ENCODE results near the gene TTC39B.

Gene TTC39B

DNA sequence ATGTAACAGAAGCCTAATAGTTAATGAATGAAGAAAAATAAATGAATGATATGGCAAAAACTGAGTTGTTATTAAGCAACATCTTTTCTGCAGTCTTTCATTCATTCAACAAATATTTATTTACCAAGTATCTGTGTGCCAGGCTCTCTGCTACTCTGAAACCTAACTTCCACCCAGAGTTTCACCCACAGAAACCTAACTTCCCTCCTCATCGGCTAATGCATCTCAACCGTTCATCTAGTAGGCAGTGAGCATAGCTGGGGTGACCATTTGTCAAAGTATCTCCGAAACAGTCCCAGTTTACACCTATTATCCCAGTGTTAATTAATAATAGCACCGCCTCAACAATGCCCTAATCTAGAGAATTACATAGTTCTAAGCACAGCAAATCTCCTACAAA is 1.5 kb downstream of the TTC39B start:
- Histone ChIP-seq H2AFZ (no peak overlapping the region), H3K9me3 (ENCODE audit: control insufficient read depth, low read length) (no peaks in the 10 kb centered on the region), H3K4me3 (ENCODE audit: low read depth, low read length) (no peak overlapping the region), H3K9ac (no peak overlapping the region), H3K79me2 (peaks cover 2% of the 10 kb centered on the region), H3K27me3 (ENCODE audit: control insufficient read depth, insufficient read depth, low read length) (no peaks in the 10 kb centered on the region), H3K4me1 (no peaks in the 10 kb centered on the region), H3K27ac (peak overlapping the region; percentile 67), H3K4me2 (ENCODE audit: low read length) (no peak overlapping the region), H3K36me3 (ENCODE audit: control insufficient read depth, insufficient read depth, low read length) (no peaks in the 10 kb centered on the region)
- TF ChIP-seq, protein P1, sequence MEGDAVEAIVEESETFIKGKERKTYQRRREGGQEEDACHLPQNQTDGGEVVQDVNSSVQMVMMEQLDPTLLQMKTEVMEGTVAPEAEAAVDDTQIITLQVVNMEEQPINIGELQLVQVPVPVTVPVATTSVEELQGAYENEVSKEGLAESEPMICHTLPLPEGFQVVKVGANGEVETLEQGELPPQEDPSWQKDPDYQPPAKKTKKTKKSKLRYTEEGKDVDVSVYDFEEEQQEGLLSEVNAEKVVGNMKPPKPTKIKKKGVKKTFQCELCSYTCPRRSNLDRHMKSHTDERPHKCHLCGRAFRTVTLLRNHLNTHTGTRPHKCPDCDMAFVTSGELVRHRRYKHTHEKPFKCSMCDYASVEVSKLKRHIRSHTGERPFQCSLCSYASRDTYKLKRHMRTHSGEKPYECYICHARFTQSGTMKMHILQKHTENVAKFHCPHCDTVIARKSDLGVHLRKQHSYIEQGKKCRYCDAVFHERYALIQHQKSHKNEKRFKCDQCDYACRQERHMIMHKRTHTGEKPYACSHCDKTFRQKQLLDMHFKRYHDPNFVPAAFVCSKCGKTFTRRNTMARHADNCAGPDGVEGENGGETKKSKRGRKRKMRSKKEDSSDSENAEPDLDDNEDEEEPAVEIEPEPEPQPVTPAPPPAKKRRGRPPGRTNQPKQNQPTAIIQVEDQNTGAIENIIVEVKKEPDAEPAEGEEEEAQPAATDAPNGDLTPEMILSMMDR (IDR thresholded peaks at IDR 0.05), result no peak

DNA sequence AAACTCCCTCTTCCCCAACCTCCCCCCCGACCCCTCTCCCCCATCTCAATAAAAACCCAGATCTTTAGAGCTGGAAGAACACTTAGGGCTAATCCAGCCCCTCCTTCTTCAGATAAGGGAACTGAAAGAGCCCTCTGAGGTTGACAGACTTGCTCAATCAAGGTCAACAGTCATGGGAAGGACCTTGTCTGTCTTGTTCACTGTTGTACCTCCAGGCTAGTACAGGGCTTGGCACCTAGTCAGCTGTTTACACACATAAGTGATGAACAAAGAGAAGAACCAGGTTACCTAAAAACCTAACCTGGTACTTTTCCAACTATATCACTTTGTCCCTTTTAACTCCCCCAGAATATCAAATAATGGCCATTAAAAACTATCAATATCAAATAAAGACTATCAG is 2.4 kb downstream of the TTC39B start:
- no peak overlapping the region for H2AFZ ChIP-seq
- no peak overlapping the region for H3K4me2 ChIP-seq (ENCODE audit: low read length)
- H3K79me2 ChIP-seq, result peaks cover 2% of the 10 kb centered on the region
- no peak overlapping the region for H3K4me3 ChIP-seq (ENCODE audit: low read depth, low read length)
- no peaks in the 10 kb centered on the region for H3K9me3 ChIP-seq (ENCODE audit: control insufficient read depth, low read length)
- H3K36me3 ChIP-seq (ENCODE audit: control insufficient read depth, insufficient read depth, low read length), result no peaks in the 10 kb centered on the region
- H3K4me1 ChIP-seq, result no peaks in the 10 kb centered on the region
- H3K9ac ChIP-seq, result no peak overlapping the region
- no peak overlapping the region for H3K27ac ChIP-seq
- TF ChIP-seq, protein P1 (IDR thresholded peaks at IDR 0.05), result no peak
- H3K27me3 ChIP-seq (ENCODE audit: control insufficient read depth, insufficient read depth, low read length), result no peaks in the 10 kb centered on the region

DNA sequence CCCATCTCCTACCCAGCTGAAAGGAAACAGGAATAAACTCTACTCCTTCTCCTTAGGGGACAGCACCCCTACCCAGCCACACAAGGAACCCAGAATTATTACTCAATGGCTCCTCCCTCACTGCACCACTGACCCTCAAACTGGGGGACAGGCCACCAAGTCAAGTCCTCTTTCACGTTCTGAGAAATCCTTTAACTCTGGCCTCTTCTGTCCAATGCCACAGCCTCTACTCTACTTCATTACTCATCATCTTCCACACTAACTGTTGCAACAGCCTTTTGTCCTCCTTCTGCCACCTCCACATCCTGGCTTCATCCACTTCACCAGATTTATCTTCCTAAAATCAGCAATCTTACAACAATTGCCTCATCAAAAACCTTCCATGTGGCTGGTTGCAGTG is 6.8 kb downstream of the TTC39B start:
- TF ChIP-seq, protein P1 (IDR thresholded peaks at IDR 0.05), result no peak
- no peaks in the 10 kb centered on the region for H3K9me3 ChIP-seq (ENCODE audit: control insufficient read depth, low read length)
- H3K36me3 ChIP-seq (ENCODE audit: control insufficient read depth, insufficient read depth, low read length), result no peaks in the 10 kb centered on the region
- H2AFZ ChIP-seq, result no peak overlapping the region
- H3K4me3 ChIP-seq (ENCODE audit: low read depth, low read length), result no peak overlapping the region
- no peaks in the 10 kb centered on the region for H3K27me3 ChIP-seq (ENCODE audit: control insufficient read depth, insufficient read depth, low read length)
- H3K4me2 ChIP-seq (ENCODE audit: low read length), result no peak overlapping the region
- no peak overlapping the region for H3K27ac ChIP-seq
- H3K9ac ChIP-seq, result no peak overlapping the region
- peaks cover 3% of the 10 kb centered on the region for H3K4me1 ChIP-seq
- peaks cover 2% of the 10 kb centered on the region for H3K79me2 ChIP-seq

DNA sequence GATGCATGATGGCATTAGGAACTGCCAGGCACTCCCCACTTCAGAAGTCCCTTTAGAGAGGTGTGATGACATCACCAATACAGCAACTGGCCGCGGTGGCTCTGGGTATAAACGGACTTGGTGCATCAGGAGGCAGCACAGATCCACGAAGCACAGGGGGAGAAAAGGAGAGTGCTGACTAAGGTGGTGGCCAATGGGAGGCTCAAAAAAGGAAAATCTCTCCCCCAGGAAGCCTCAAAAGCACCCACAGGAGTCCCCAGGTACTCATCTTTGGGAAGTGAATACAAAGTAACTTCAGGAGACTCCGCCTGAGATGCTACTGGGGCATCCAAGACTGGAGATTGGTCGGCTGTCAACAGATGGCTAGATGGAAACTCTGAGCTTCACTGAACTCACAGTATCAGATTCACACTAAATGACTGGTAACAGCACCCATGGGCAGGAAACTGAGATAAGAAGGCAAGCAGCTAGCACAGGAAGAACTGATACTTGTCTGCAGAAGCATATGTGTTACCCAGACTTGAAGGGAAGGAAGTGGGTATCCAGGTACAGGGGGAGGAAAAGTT is 7.6 kb downstream of the TTC39B start:
- no peak overlapping the region for H3K27ac ChIP-seq

GRCh38 chr9:15298362-15298761 is 8.7 kb downstream of the TTC39B start:
- peaks cover 3% of the 10 kb centered on the region for H3K4me1 ChIP-seq
- H3K27me3 ChIP-seq (ENCODE audit: control insufficient read depth, insufficient read depth, low read length), result no peaks in the 10 kb centered on the region
- H3K27ac ChIP-seq, result no peak overlapping the region
- H3K4me2 ChIP-seq (ENCODE audit: low read length), result no peak overlapping the region
- H3K4me3 ChIP-seq (ENCODE audit: low read depth, low read length), result no peak overlapping the region
- H2AFZ ChIP-seq, result no peak overlapping the region
- no peaks in the 10 kb centered on the region for H3K36me3 ChIP-seq (ENCODE audit: control insufficient read depth, insufficient read depth, low read length)
- peaks cover 2% of the 10 kb centered on the region for H3K79me2 ChIP-seq
- TF ChIP-seq, protein P1 (IDR thresholded peaks at IDR 0.05), result no peak
- no peak overlapping the region for H3K9ac ChIP-seq
- H3K9me3 ChIP-seq (ENCODE audit: control insufficient read depth, low read length), result no peaks in the 10 kb centered on the region

More for the DNA sequence above, 7.6 kb downstream of the TTC39B start:
- Histone ChIP-seq H3K27me3 (ENCODE audit: control insufficient read depth, insufficient read depth, low read length) (no peaks in the 10 kb centered on the region), H3K36me3 (ENCODE audit: control insufficient read depth, insufficient read depth, low read length) (no peaks in the 10 kb centered on the region), H3K9ac (no peak overlapping the region), H3K4me2 (ENCODE audit: low read length) (no peak overlapping the region), H3K9me3 (ENCODE audit: control insufficient read depth, low read length) (no peaks in the 10 kb centered on the region), H3K4me3 (ENCODE audit: low read depth, low read length) (no peak overlapping the region), H2AFZ (no peak overlapping the region), H3K4me1 (peaks cover 3% of the 10 kb centered on the region), H3K79me2 (peaks cover 2% of the 10 kb centered on the region)
- TF ChIP-seq, protein P1 (IDR thresholded peaks at IDR 0.05), result no peak
